Mesodermal cell (in vitro differentiated cells): ENCODE measurements around the gene CEP72.

Experiments used
- H3K27ac ChIP-seq: 2 replicates; pipeline ENCODE4 v1.7.0; 2013; ENCODE audit warnings: mild to moderate bottlenecking, low read depth, low read length, moderate library complexity; ENCODE audit not compliant: severe bottlenecking
- H3K36me3 ChIP-seq: 2 replicates; pipeline ENCODE4 v1.7.1; 2013; ENCODE audit warnings: mild to moderate bottlenecking, low read length, moderate library complexity; ENCODE audit not compliant: control insufficient read depth, insufficient read depth
- H3K4me1 ChIP-seq: one replicate; pipeline ENCODE4 v1.7.1; 2013; ENCODE audit warnings: mild to moderate bottlenecking, low read length; ENCODE audit not compliant: insufficient read depth, control insufficient read depth, poor library complexity, severe bottlenecking
- H3K4me3 ChIP-seq: 2 replicates; pipeline ENCODE4 v1.7.0; 2013; ENCODE audit warnings: low read length, control low read depth, mild to moderate bottlenecking; ENCODE audit not compliant: insufficient read depth, poor library complexity, severe bottlenecking; ENCODE audit errors: extremely low read depth
- H3K9me3 ChIP-seq: 2 replicates; pipeline ENCODE4 v1.7.1; 2013; ENCODE audit warnings: mild to moderate bottlenecking, low read length, moderate library complexity; ENCODE audit not compliant: control insufficient read depth
- WGBS, 2 experiments: methylation state at CpG; one replicate each; pipeline ENCODE4 v1.1.5; 2013; ENCODE audit warnings: missing lambda C conversion rate in 2 of 2; ENCODE audit not compliant: insufficient coverage in 2 of 2; 5-methylcytosine and 5-hydroxymethylcytosine counted together

The CEP72 gene

GRCh38 chr5:607541-608428 lies 4.4 kb upstream of the CEP72 start:
- H3K9me3 ChIP-seq, result peaks cover under 1% of the 10 kb centered on the region
- no peak overlapping the region for H3K27ac ChIP-seq
- no peaks in the 10 kb centered on the region for H3K36me3 ChIP-seq
- no peak overlapping the region for H3K4me3 ChIP-seq
- H3K4me1 ChIP-seq, result no peaks in the 10 kb centered on the region
- WGBS, 2 experiments, result 91 to 94% methylated on average over 33 to 36 of the region's 37 CpGs

GRCh38 chr5:608429-609370 lies 3.4 kb upstream of the CEP72 start:
- 85 to 89% methylated on average over 23 to 25 of the region's 31 CpGs for WGBS, 2 experiments
- H3K27ac ChIP-seq, result no peak overlapping the region
- H3K4me3 ChIP-seq, result no peak overlapping the region
- no peaks in the 10 kb centered on the region for H3K4me1 ChIP-seq
- H3K36me3 ChIP-seq, result no peaks in the 10 kb centered on the region
- H3K9me3 ChIP-seq, result peaks cover 9% of the 10 kb centered on the region

- Histone ChIP-seq H3K4me1 (no peaks in the 10 kb centered on the region), H3K9me3 (peaks cover 14% of the 10 kb centered on the region), H3K36me3 (peaks cover 1% of the 10 kb centered on the region), H3K4me3 (no peak overlapping the region), H3K27ac (no peak overlapping the region)
- WGBS, 2 experiments, result 92 to 96% methylated on average over 2 to 4 of the region's 5 CpGs
Observed at GRCh38 chr5:609506-609905, 2.6 kb upstream of the CEP72 start.

GRCh38 chr5:610011-610743 lies 2.0 kb upstream of the CEP72 start:
- Histone ChIP-seq H3K36me3 (peaks cover 8% of the 10 kb centered on the region), H3K9me3 (peaks cover 17% of the 10 kb centered on the region), H3K4me3 (no peak overlapping the region), H3K4me1 (no peaks in the 10 kb centered on the region), H3K27ac (no peak overlapping the region)
- WGBS, 2 experiments, result 94 to 100% methylated on average over 8 to 9 of the region's 9 CpGs

GRCh38 chr5:610744-611730 lies 1.1 kb upstream of the CEP72 start:
- H3K27ac ChIP-seq, result no peak overlapping the region
- peaks cover 17% of the 10 kb centered on the region for H3K9me3 ChIP-seq
- peaks cover 9% of the 10 kb centered on the region for H3K36me3 ChIP-seq
- no peaks in the 10 kb centered on the region for H3K4me1 ChIP-seq
- peak overlapping the region; percentile 70 for H3K4me3 ChIP-seq
- 33 to 58% methylated on average over 8 to 9 of the region's 11 CpGs for WGBS, 2 experiments

- Histone ChIP-seq H3K9me3 (peaks cover 17% of the 10 kb centered on the region), H3K27ac (no peak overlapping the region), H3K36me3 (peaks cover 17% of the 10 kb centered on the region), H3K4me1 (no peaks in the 10 kb centered on the region), H3K4me3 (peak overlapping the region; percentile 70)
- whole genome bisulfite sequencing, 2 experiments, result 6 to 18% methylated on average over 31 to 34 of the region's 49 CpGs
Observed at GRCh38 chr5:612498-613424, 621 bp downstream of the CEP72 start.

GRCh38 chr5:616484-617039 lies 4.4 kb downstream of the CEP72 start:
- Histone ChIP-seq H3K4me1 (no peaks in the 10 kb centered on the region), H3K9me3 (peaks cover 17% of the 10 kb centered on the region), H3K4me3 (no peak overlapping the region), H3K27ac (no peak overlapping the region), H3K36me3 (peaks cover 54% of the 10 kb centered on the region)
- 75 to 82% methylated on average over 7 to 11 of the region's 13 CpGs for WGBS, 2 experiments

GRCh38 chr5:617896-618295 lies 5.8 kb downstream of the CEP72 start:
- H3K4me3 ChIP-seq, result no peak overlapping the region
- H3K9me3 ChIP-seq, result peaks cover 15% of the 10 kb centered on the region
- peaks cover 62% of the 10 kb centered on the region for H3K36me3 ChIP-seq
- no peaks in the 10 kb centered on the region for H3K4me1 ChIP-seq
- H3K27ac ChIP-seq, result no peak overlapping the region
- WGBS, 2 experiments, result 94 to 97% methylated on average over 11 to 12 of the region's 12 CpGs

GRCh38 chr5:618450-618849 lies 6.3 kb downstream of the CEP72 start:
- no peaks in the 10 kb centered on the region for H3K4me1 ChIP-seq
- 93 to 98% methylated on average over 3 of the region's 5 CpGs for WGBS, 2 experiments
- H3K9me3 ChIP-seq, result peaks cover 10% of the 10 kb centered on the region
- no peak overlapping the region for H3K27ac ChIP-seq
- H3K36me3 ChIP-seq, result peaks cover 62% of the 10 kb centered on the region
- H3K4me3 ChIP-seq, result no peak overlapping the region
